Gastroesophageal sphincter (tissue), 4 donors: Measurements from ENCODE around the gene FOXL3. TPM values are rescaled to one million over a fixed set of nuclear protein-coding genes. Genes with fewer than 3 reads are reported as not detected.

Source experiments
- ATAC-seq: fragments of 150-250 bp; one replicate; pipeline ENCODE4 v1.9.1; 2016; ENCODE audit warnings: mild to moderate bottlenecking, moderate library complexity
- H3K27ac ChIP-seq, 4 donors: fragments of 200-600 bp; sonication (generic) in 3 of 4; 1 replicate in 3 of 4; 2 replicates in 1 of 4; pipeline ENCODE4 v1.5.1; 2016 to 2019
- H3K27me3 ChIP-seq: fragments of 200-600 bp; sonication (generic); one replicate; pipeline ENCODE4 v1.5.1; 2019
- H3K36me3 ChIP-seq, 2 donors: fragments of 200-600 bp; sonication (generic); one replicate each; pipeline ENCODE4 v1.5.1; 2019; ENCODE audit warnings: control low read depth in 1 of 2
- H3K4me1 ChIP-seq, 3 donors: fragments of 200-600 bp; sonication (generic); 1 replicate in 2 of 3; 2 replicates in 1 of 3; pipeline ENCODE4 v1.5.1; 2016 to 2019; ENCODE audit warnings: control low read depth in 2 of 3
- H3K4me3 ChIP-seq, 2 donors: fragments of 200-600 bp; sonication (generic); one replicate each; pipeline ENCODE4 v1.5.1; 2019; ENCODE audit warnings: mild to moderate bottlenecking in 1 of 2, moderate library complexity in 1 of 2
- H3K9me3 ChIP-seq, 3 donors: fragments of 200-600 bp; sonication (generic); one replicate each; pipeline ENCODE4 v1.5.1; 2017 to 2019; ENCODE audit warnings: control low read depth in 2 of 3
- CTCF ChIP-seq, 4 experiments: fragments of 200-600 bp in 2 of 4; fragments of 450-650 bp in 2 of 4; sonication (generic) in 1 of 4; IDR thresholded peaks; one replicate each; pipeline ENCODE4 v1.5.1; 2017 to 2019; ENCODE audit warnings: antibody characterized with exemption in 4 of 4, mild to moderate bottlenecking in 2 of 4, moderate library complexity in 2 of 4
- EP300 ChIP-seq: sonication (generic); formaldehyde crosslinking; IDR thresholded peaks from one replicate; pipeline ENCODE4 v1.6.1; 2017; ENCODE audit warnings: antibody characterized with exemption, mild to moderate bottlenecking
- POLR2A ChIP-seq, 2 donors: fragments of 450-650 bp; IDR thresholded peaks; one replicate each; pipeline ENCODE4 v1.6.1; 2017; ENCODE audit warnings: antibody characterized with exemption in 2 of 2, mild to moderate bottlenecking in 2 of 2, moderate library complexity in 1 of 2
- POLR2AphosphoS5 ChIP-seq: sonication (generic); formaldehyde crosslinking; IDR thresholded peaks from one replicate; pipeline ENCODE4 v1.6.1; 2017; ENCODE audit warnings: antibody characterized with exemption
- WGBS, 2 donors: methylation state at CpG; one replicate each; pipeline ENCODE4 v1.1.5; 2018; ENCODE audit warnings: low coverage in 1 of 2; 5-methylcytosine and 5-hydroxymethylcytosine counted together
- total RNA-seq, 4 donors: library from RNA; depleted of rRNA; stranded (reverse); fragments of >200 nt; gene quantifications; one replicate each; pipeline ENCODE4 v1.1.0, GENCODE V29; 2016

FOXL3 gene
- total RNA-seq, 4 donors from 2014 or later: not detected

- peaks cover 0 to 91% of the 10 kb centered on the region in 2 donors for H3K36me3 ChIP-seq
- 73 to 84% methylated on average over 9 to 14 of the region's 20 CpGs for WGBS, 2 donors
Observed at GRCh38 chr7:248732-249435, 41.1 kb upstream of the FOXL3 start.

GRCh38 chr7:249989-250388 is 40.0 kb upstream of the FOXL3 start:
- no peaks in the 10 kb centered on the region for H3K9me3 ChIP-seq
- no peak for ATAC-seq
- no peak overlapping the region for H3K27ac ChIP-seq
- TF ChIP-seq EP300 (no peak), CTCF (IDR thresholded peaks at IDR 0.05) (no peak), POLR2A (IDR thresholded peaks at IDR 0.05) (no peak), POLR2AphosphoS5 (no peak)
- H3K27me3 ChIP-seq: no peaks in the 10 kb centered on the region
- WGBS, 2 donors: 73 to 92% methylated on average over 10 to 11 of the region's 12 CpGs
- peaks cover 0 to 9% (median 0%) of the 10 kb centered on the region in 3 donors for H3K4me1 ChIP-seq
- H3K4me3 ChIP-seq: no peak overlapping the region
- H3K36me3 ChIP-seq: peaks cover 0 to 94% of the 10 kb centered on the region in 2 donors

More at GRCh38 chr7:248732-249435, 41.1 kb upstream of the FOXL3 start:
- Histone ChIP-seq H3K27ac (no peak overlapping the region), H3K4me1 (peaks cover 0 to 18% (median 0%) of the 10 kb centered on the region in 3 donors), H3K9me3 (no peaks in the 10 kb centered on the region), H3K27me3 (no peaks in the 10 kb centered on the region), H3K4me3 (no peak overlapping the region)
- ATAC-seq: no peak
- TF ChIP-seq CTCF (IDR thresholded peaks at IDR 0.05): no peak
- no peak for TF ChIP-seq POLR2AphosphoS5
- no peak for TF ChIP-seq EP300
- no peak for TF ChIP-seq POLR2A (IDR thresholded peaks at IDR 0.05)

DNA sequence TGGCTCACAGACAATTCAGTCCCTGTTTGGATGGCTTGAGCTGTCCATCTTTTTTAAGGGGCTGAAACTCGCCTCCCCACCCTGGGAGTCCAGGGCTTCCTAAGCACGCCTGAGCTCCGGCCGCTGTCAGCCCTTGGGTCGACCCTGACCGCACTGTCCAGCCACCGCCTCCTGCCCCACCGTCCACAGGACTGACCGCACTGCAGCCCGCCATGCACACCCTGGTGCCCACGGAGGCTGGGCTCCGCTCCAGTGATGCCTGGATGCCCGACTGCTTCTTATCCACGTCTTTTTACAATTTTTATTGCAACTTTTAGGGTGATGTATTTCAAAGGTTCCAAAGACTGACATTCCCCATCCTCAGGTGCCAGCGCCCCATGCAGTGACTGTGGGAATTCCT is 39.4 kb upstream of the FOXL3 start:
- Histone ChIP-seq H3K9me3 (no peaks in the 10 kb centered on the region), H3K4me3 (no peak overlapping the region), H3K36me3 (peaks cover 0 to 100% of the 10 kb centered on the region in 2 donors), H3K27me3 (no peaks in the 10 kb centered on the region), H3K27ac (no peak overlapping the region), H3K4me1 (peaks cover 0 to 4% (median 0%) of the 10 kb centered on the region in 3 donors)
- TF ChIP-seq POLR2A (IDR thresholded peaks at IDR 0.05) (no peak), CTCF (IDR thresholded peaks at IDR 0.05) (no peak), POLR2AphosphoS5 (no peak), EP300 (no peak)
- WGBS, 2 donors: 90 to 91% methylated on average over 7 to 8 of the region's 15 CpGs
- ATAC-seq: no peak

DNA sequence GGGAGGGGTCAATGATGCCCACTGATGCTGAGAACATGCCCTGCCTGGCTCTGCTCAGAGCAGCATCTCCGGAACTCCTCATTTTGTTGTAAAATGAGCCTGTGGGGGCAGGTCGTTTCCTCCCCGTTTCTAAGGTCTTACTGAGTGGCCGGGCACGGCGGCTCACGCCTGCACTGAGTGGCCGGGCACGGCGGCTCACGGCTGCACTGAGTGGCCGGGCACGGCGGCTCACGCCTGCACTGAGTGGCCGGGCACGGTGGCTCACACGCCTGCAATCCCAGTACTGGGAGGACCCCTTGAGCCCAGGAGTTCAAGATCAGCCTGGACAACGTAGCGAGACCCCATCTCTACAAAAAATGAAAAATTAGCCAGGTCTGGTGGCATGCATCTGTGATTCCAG is 39.0 kb upstream of the FOXL3 start:
- Histone ChIP-seq H3K36me3 (peaks cover 0 to 100% of the 10 kb centered on the region in 2 donors), H3K4me3 (no peak overlapping the region), H3K27ac (no peak overlapping the region), H3K27me3 (no peaks in the 10 kb centered on the region), H3K4me1 (no peaks in the 10 kb centered on the region), H3K9me3 (no peaks in the 10 kb centered on the region)
- no peak for ATAC-seq
- no peak for TF ChIP-seq POLR2A (IDR thresholded peaks at IDR 0.05)
- no peak for TF ChIP-seq EP300
- TF ChIP-seq CTCF (IDR thresholded peaks at IDR 0.05): no peak
- no peak for TF ChIP-seq POLR2AphosphoS5
- WGBS, 2 donors: no CpG with 5 or more reads among the region's 20 CpGs
